HCT116 (cell line): Measurements from ENCODE around the gene EFS. TPM values are rescaled to one million over a fixed set of nuclear protein-coding genes. Genes with fewer than 3 reads are reported as not detected.
"Not testable (repeated sequence)": the region's sequence is repeated elsewhere in the genome, so short reads cannot be mapped to it uniquely, and the experiment has no call there.

Experiments used
- ATAC-seq: fragments of 200-7000 bp; cut with Tn5 transposase; 2 replicates; pipeline ENCODE4 v1.9.1; 2020; ENCODE audit warnings: mild to moderate bottlenecking, moderate library complexity
- BruUV-seq: library from RNA; stranded (reverse); fragments of 400-500 nt; replicated peaks from 2 replicates; lab custom pipeline; 2021; lab: Mats Ljungman, UMichigan
- CTCF ChIA-PET: fragments of 300-600 bp; sonication (Branson Sonifier 250); formaldehyde crosslinking; loops from one replicate; lab custom pipeline; 2021; ENCODE audit warnings: antibody characterized with exemption; lab: Charles Lee
- POLR2A ChIA-PET: fragments of 300-600, 350-600 bp; sonication (Branson Sonifier 250); formaldehyde crosslinking; loops from one replicate; lab custom pipeline; 2021; ENCODE audit warnings: antibody characterized with exemption; lab: Charles Lee
- RAD21 ChIA-PET, 2 experiments: fragments of 300-600 bp; sonication (Branson Sonifier 250); formaldehyde crosslinking; loops; one replicate each; lab custom pipeline; 2023; ENCODE audit warnings: low total read pairs in 2 of 2; ENCODE audit not compliant: uncharacterized antibody in 2 of 2, unreplicated experiment in 2 of 2, low non-redundant PET in 1 of 2; lab: Charles Lee
- DNase-seq: peaks from one replicate; pipeline ENCODE4 v3.0.0-alpha.2; 2010; ENCODE audit warnings: low read depth, low spot score
- H2AFZ ChIP-seq: fragments of 200-600 bp; shearing (Covaris generic), sonication (generic); 2 replicates; pipeline ENCODE4 v1.6.1; 2017; ENCODE audit warnings: low read depth, mixed run types, mixed read lengths, antibody characterized with exemption, low read length; ENCODE audit not compliant: poor library complexity, severe bottlenecking
- H3K27ac ChIP-seq: 2 replicates; pipeline ENCODE4 v1.5.1; 2012; ENCODE audit warnings: low read depth, low read length
- H3K27me3 ChIP-seq: fragments of 200-600 bp; sonication (generic); 2 replicates; pipeline ENCODE4 v1.6.1; 2016; ENCODE audit warnings: mixed run types, low read length, mixed read lengths; ENCODE audit not compliant: insufficient read depth
- H3K36me3 ChIP-seq, 2 experiments: fragments of 200-500 bp in 1 of 2; fragments of 200-600 bp in 1 of 2; sonication (Bioruptor generic) in 1 of 2; sonication (generic) in 1 of 2; 2 replicates each; pipeline versions ENCODE4 v1.5.1 to v1.6.1; 2014 to 2016; ENCODE audit warnings: low read length in 2 of 2, inconsistent platforms in 1 of 2, mixed read lengths in 1 of 2, mixed run types in 1 of 2; ENCODE audit not compliant: insufficient read depth in 2 of 2, control insufficient read depth in 1 of 2
- H3K4me1 ChIP-seq, 2 experiments: fragments of 200-600 bp in 1 of 2; sonication (generic) in 1 of 2; 2 replicates each; pipeline versions ENCODE4 v1.5.1 to v1.6.1; 2012 to 2017; ENCODE audit warnings: low read length in 2 of 2, inconsistent platforms in 1 of 2, mild to moderate bottlenecking in 1 of 2, mixed read lengths in 1 of 2, mixed run types in 1 of 2, moderate library complexity in 1 of 2; ENCODE audit not compliant: insufficient read depth in 2 of 2, control insufficient read depth in 1 of 2
- H3K4me2 ChIP-seq: fragments of 200-600 bp; sonication (generic); 2 replicates; pipeline ENCODE4 v1.6.1; 2017; ENCODE audit warnings: mixed run types, low read length, mixed read lengths
- H3K4me3 ChIP-seq, 2 experiments: fragments of 200-600 bp in 1 of 2; sonication (generic) in 1 of 2; replicated peaks in 1 of 2; 2 replicates each; pipeline ENCODE4 v1.5.1; 2011 to 2016; ENCODE audit warnings: low read length in 2 of 2, control low read depth in 1 of 2, low read depth in 1 of 2, mild to moderate bottlenecking in 1 of 2, mixed read lengths in 1 of 2, mixed run types in 1 of 2
- H3K79me2 ChIP-seq: fragments of 200-600 bp; sonication (generic); 2 replicates; pipeline ENCODE4 v1.6.1; 2017; ENCODE audit warnings: mild to moderate bottlenecking, mixed run types, low read length, moderate library complexity, mixed read lengths; ENCODE audit not compliant: insufficient read depth
- H3K9ac ChIP-seq: fragments of 200-600 bp; sonication (generic); 2 replicates; pipeline ENCODE4 v1.6.1; 2016; ENCODE audit warnings: low read length, mixed read lengths
- H3K9me2 ChIP-seq: fragments of 200-600 bp; sonication (generic), shearing (Covaris generic); 2 replicates; pipeline ENCODE4 v1.6.1; 2017; ENCODE audit warnings: mixed run types, mild to moderate bottlenecking, moderate library complexity; ENCODE audit not compliant: insufficient read depth
- H3K9me3 ChIP-seq, 2 experiments: fragments of 200-500 bp in 1 of 2; fragments of 200-600 bp in 1 of 2; sonication (Bioruptor generic) in 1 of 2; sonication (generic) in 1 of 2; 2 replicates each; pipeline ENCODE4 v1.6.1; 2014 to 2017; ENCODE audit warnings: low read length in 2 of 2, mixed read lengths in 2 of 2, inconsistent platforms in 1 of 2, low read depth in 1 of 2, mild to moderate bottlenecking in 1 of 2, mixed run types in 1 of 2, moderate library complexity in 1 of 2; ENCODE audit not compliant: control insufficient read depth in 1 of 2, insufficient read depth in 1 of 2
- H4K20me1 ChIP-seq: fragments of 200-600 bp; sonication (generic), shearing (Covaris generic); 2 replicates; pipeline ENCODE4 v1.6.1; 2017; ENCODE audit warnings: mixed run types, mild to moderate bottlenecking, moderate library complexity; ENCODE audit not compliant: insufficient read depth
- POLR2A ChIP-seq: IDR thresholded peaks from 2 replicates; pipeline ENCODE4 v1.7.0; 2011; ENCODE audit warnings: borderline replicate concordance; ENCODE audit not compliant: insufficient read depth, insufficient read length; ENCODE audit errors: extremely low read depth
- POLR2AphosphoS5 ChIP-seq: IDR thresholded peaks from 2 replicates; pipeline ENCODE4 v1.6.1; 2011; ENCODE audit warnings: mild to moderate bottlenecking, low read depth, low read length, moderate library complexity
- SIN3A ChIP-seq: IDR thresholded peaks from 2 replicates; pipeline ENCODE4 v1.6.1; 2012; ENCODE audit warnings: low read depth
- intact Hi-C: fragments of 100-400 bp; cut with micrococcal nuclease; formaldehyde crosslinking; loops from 2 replicates; pipeline ENCODE4 v1.10.0; 2022
- total RNA-seq: library from RNA; stranded (reverse); gene quantifications from one replicate; pipeline ENCODE4 v1.2.1, GENCODE V29; 2021; ENCODE audit not compliant: unreplicated experiment

The EFS gene
- total RNA-seq, 1 experiment from 2014 or later, result 0.10 TPM

DNA sequence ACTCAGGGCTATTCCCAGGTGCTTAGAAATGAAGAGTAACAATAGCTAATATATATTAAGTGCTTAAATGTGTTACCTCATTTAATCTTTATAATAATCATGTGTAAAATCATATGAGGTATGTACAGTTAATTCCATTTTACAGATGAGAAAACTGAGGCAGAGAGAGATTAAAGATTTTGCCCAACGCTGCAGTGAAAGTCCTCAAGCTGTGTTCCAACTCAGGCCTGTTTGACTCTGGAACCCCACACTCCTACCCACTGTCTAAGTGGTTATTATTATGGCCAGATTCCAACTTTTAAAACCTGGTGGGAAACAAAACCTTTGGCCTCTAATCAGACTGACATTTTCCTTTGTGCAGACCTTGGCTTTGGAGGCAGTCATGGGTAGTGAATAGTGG is 22.0 kb upstream of the EFS start:
- POLR2A ChIA-PET, result no interaction called here
- CTCF ChIA-PET, result no interaction called here
- H3K4me2 ChIP-seq, result no peak overlapping the region
- BruUV-seq, result no TSS peak
- H3K36me3 ChIP-seq, result no peaks in the 10 kb centered on the region
- H3K4me1 ChIP-seq, result no peaks in the 10 kb centered on the region
- no peaks in the 10 kb centered on the region for H4K20me1 ChIP-seq
- H3K9me2 ChIP-seq, result no peaks in the 10 kb centered on the region
- no peak for TF ChIP-seq POLR2AphosphoS5
- TF ChIP-seq, all 23 proteins: peak for 0
- RAD21 ChIA-PET, result no interaction called here
- H3K27me3 ChIP-seq, result peaks cover 6% of the 10 kb centered on the region; the same call in 1 of the 2 replicates
- no peak overlapping the region for H3K4me3 ChIP-seq
- no peak overlapping the region for H3K9ac ChIP-seq
- no peaks in the 10 kb centered on the region for H3K79me2 ChIP-seq
- H3K9me3 ChIP-seq, result no peaks in the 10 kb centered on the region
- ATAC-seq, result no peak
- no peak for DNase-seq
- H3K27ac ChIP-seq, result no peak overlapping the region
- H2AFZ ChIP-seq, result no peak overlapping the region
- intact Hi-C loops, result no loop called here

DNA sequence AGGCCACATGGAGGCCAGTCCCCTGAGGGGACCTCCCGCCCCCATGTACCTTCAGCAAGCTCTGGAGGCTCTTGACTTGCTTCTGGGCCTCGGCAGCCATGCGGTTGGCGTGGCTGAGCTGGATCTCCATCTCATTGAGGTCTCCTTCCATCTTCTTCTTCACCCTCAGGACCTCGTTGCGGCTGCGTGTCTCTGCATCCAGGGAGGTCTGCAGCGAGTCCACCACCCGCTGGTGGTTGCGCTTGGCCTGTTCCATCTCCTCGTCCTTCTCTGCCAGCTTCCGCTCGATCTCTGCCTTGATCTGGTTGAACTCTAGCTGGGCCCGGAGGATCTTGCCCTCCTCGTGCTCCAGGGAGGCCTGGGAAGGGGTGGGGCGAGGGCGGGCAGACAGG is 21.3 kb upstream of the EFS start:
- H3K79me2 ChIP-seq, ATAC-seq, H4K20me1 ChIP-seq, H3K4me2 ChIP-seq, H3K4me1 ChIP-seq, H3K4me3 ChIP-seq, H3K9ac ChIP-seq, CTCF ChIA-PET, H3K36me3 ChIP-seq, H3K9me3 ChIP-seq, POLR2A ChIA-PET, DNase-seq, BruUV-seq, H3K27ac ChIP-seq, H3K9me2 ChIP-seq, RAD21 ChIA-PET, H2AFZ ChIP-seq, intact Hi-C loops, H3K27me3 ChIP-seq: not testable (repeated sequence)

- ChIA-PET CTCF (interaction anchor here (1.1 kb wide), 1 partner anchor 59 kb away, joined by 3 read pairs; no protein-coding TSS in a partner anchor), RAD21 (no interaction called here), POLR2A (no interaction called here)
- H3K4me1 ChIP-seq, result no peaks in the 10 kb centered on the region
- no peak overlapping the region for H3K27ac ChIP-seq
- intact Hi-C loops, result no loop called here
- H3K4me2 ChIP-seq, result no peak overlapping the region
- H3K36me3 ChIP-seq, result no peaks in the 10 kb centered on the region
- H3K4me3 ChIP-seq, result no peak overlapping the region
- no peaks in the 10 kb centered on the region for H3K27me3 ChIP-seq
- no peak overlapping the region for H3K9ac ChIP-seq
- no peak for ATAC-seq
- H3K79me2 ChIP-seq, result no peaks in the 10 kb centered on the region
- no peaks in the 10 kb centered on the region for H3K9me2 ChIP-seq
- DNase-seq, result no peak
- no TSS peak for BruUV-seq
- H4K20me1 ChIP-seq, result no peaks in the 10 kb centered on the region
- no peak overlapping the region for H2AFZ ChIP-seq
- no peaks in the 10 kb centered on the region for H3K9me3 ChIP-seq
- TF ChIP-seq POLR2A, result no peak
- no peak for TF ChIP-seq SIN3A
Observed at GRCh38 chr14:23385642-23386265, 20.8 kb upstream of the EFS start.
